Suprapubic skin (tissue), 4 donors: Measurements from ENCODE around the gene WNT11. TPM values are rescaled to one million over a fixed set of nuclear protein-coding genes. Genes with fewer than 3 reads are reported as not detected.

Experiments used
- DNase-seq, 2 donors: peaks; one replicate each; pipeline ENCODE4 v3.0.0-alpha.2; 2019; ENCODE audit warnings: low spot score in 2 of 2
- H3K27ac ChIP-seq: fragments of 200-600 bp; sonication (generic); one replicate; pipeline ENCODE4 v1.5.1; 2019
- H3K27me3 ChIP-seq: fragments of 200-600 bp; sonication (generic); one replicate; pipeline ENCODE4 v1.5.1; 2019
- H3K36me3 ChIP-seq: fragments of 200-600 bp; sonication (generic); one replicate; pipeline ENCODE4 v1.5.1; 2019
- H3K4me1 ChIP-seq: fragments of 200-600 bp; sonication (generic); one replicate; pipeline ENCODE4 v1.5.1; 2019
- H3K4me3 ChIP-seq: fragments of 200-600 bp; sonication (generic); one replicate; pipeline ENCODE4 v1.5.1; 2019; ENCODE audit warnings: mild to moderate bottlenecking
- H3K9me3 ChIP-seq: fragments of 200-600 bp; sonication (generic); one replicate; pipeline ENCODE4 v1.5.1; 2019
- CTCF ChIP-seq, 2 donors: fragments of 200-600 bp in 1 of 2; fragments of 450-650 bp in 1 of 2; sonication (generic) in 1 of 2; IDR thresholded peaks; one replicate each; pipeline ENCODE4 v1.5.1; 2016 to 2019; ENCODE audit warnings: antibody characterized with exemption in 2 of 2, mild to moderate bottlenecking in 1 of 2, moderate library complexity in 1 of 2
- EP300 ChIP-seq: sonication (generic); formaldehyde crosslinking; IDR thresholded peaks from one replicate; pipeline ENCODE4 v1.6.1; 2017; ENCODE audit warnings: antibody characterized with exemption
- POLR2A ChIP-seq, 2 donors: fragments of 450-650 bp; IDR thresholded peaks; one replicate each; pipeline ENCODE4 v1.6.1; 2017; ENCODE audit warnings: antibody characterized with exemption in 2 of 2, mild to moderate bottlenecking in 2 of 2, moderate library complexity in 2 of 2
- POLR2AphosphoS5 ChIP-seq, 3 donors: sonication (generic); formaldehyde crosslinking; IDR thresholded peaks; one replicate each; pipeline ENCODE4 v1.6.1; 2017; ENCODE audit warnings: antibody characterized with exemption in 3 of 3
- WGBS: methylation state at CpG from one replicate; pipeline ENCODE4 v1.1.5; 2018; 5-methylcytosine and 5-hydroxymethylcytosine counted together
- total RNA-seq, 4 donors: library from RNA; depleted of rRNA; stranded (reverse); fragments of >200 nt; gene quantifications; one replicate each; pipeline ENCODE4 v1.1.0, GENCODE V29; 2016

WNT11 gene
- total RNA-seq, 4 donors from 2014 or later = 7.8 to 19.5 (median 11.0) TPM

- no peak overlapping the region for H3K27ac ChIP-seq
- no peak for DNase-seq
- no peaks in the 10 kb centered on the region for H3K9me3 ChIP-seq
- WGBS = 95% methylated on average over 7 of the region's 9 CpGs
- TF ChIP-seq POLR2A (IDR thresholded peaks at IDR 0.05) = no peak
- TF ChIP-seq EP300 = no peak
- no peak for TF ChIP-seq POLR2AphosphoS5 (IDR thresholded peaks at IDR 0.05)
- no peak for TF ChIP-seq CTCF (IDR thresholded peaks at IDR 0.05)
- H3K4me3 ChIP-seq = no peak overlapping the region
- H3K4me1 ChIP-seq = no peaks in the 10 kb centered on the region
- peaks cover 6% of the 10 kb centered on the region for H3K27me3 ChIP-seq
- H3K36me3 ChIP-seq = no peaks in the 10 kb centered on the region
Observed at GRCh38 chr11:76216536-76217325, 10.4 kb upstream of the WNT11 start.

- Histone ChIP-seq H3K4me3 (no peak overlapping the region), H3K27ac (no peak overlapping the region), H3K9me3 (no peaks in the 10 kb centered on the region), H3K27me3 (peaks cover 13% of the 10 kb centered on the region), H3K36me3 (no peaks in the 10 kb centered on the region), H3K4me1 (peaks cover 3% of the 10 kb centered on the region)
- TF ChIP-seq CTCF (IDR thresholded peaks at IDR 0.05) = no peak
- no peak for DNase-seq
- WGBS = 83% methylated on average over 6 of the region's 6 CpGs
Observed at GRCh38 chr11:76215941-76216340, 9.6 kb upstream of the WNT11 start.

GRCh38 chr11:76214968-76215548, 8.8 kb upstream of the WNT11 start:
- H3K4me1 ChIP-seq = peaks cover 12% of the 10 kb centered on the region
- no peaks in the 10 kb centered on the region for H3K36me3 ChIP-seq
- no peak overlapping the region for H3K4me3 ChIP-seq
- no peaks in the 10 kb centered on the region for H3K9me3 ChIP-seq
- DNase-seq = no peak
- TF ChIP-seq CTCF (IDR thresholded peaks at IDR 0.05) = no peak
- TF ChIP-seq POLR2A (IDR thresholded peaks at IDR 0.05) = no peak
- TF ChIP-seq POLR2AphosphoS5 (IDR thresholded peaks at IDR 0.05) = no peak
- TF ChIP-seq EP300 = no peak
- peaks cover 20% of the 10 kb centered on the region for H3K27me3 ChIP-seq
- no peak overlapping the region for H3K27ac ChIP-seq
- WGBS = 80% methylated on average over 7 of the region's 7 CpGs

- WGBS = 84% methylated on average over 5 of the region's 5 CpGs
- TF ChIP-seq POLR2AphosphoS5 (IDR thresholded peaks at IDR 0.05) = no peak
- Histone ChIP-seq H3K9me3 (no peaks in the 10 kb centered on the region), H3K4me1 (peaks cover 21% of the 10 kb centered on the region), H3K27me3 (peaks cover 28% of the 10 kb centered on the region), H3K4me3 (no peak overlapping the region), H3K36me3 (no peaks in the 10 kb centered on the region), H3K27ac (no peak overlapping the region)
- DNase-seq = no peak
Observed at GRCh38 chr11:76214186-76214585, 7.9 kb upstream of the WNT11 start.

GRCh38 chr11:76212086-76213035, 6.1 kb upstream of the WNT11 start:
- peaks cover 43% of the 10 kb centered on the region for H3K27me3 ChIP-seq

More at GRCh38 chr11:76212086-76213035, 6.1 kb upstream of the WNT11 start:
- Histone ChIP-seq H3K4me1 (peaks cover 39% of the 10 kb centered on the region), H3K36me3 (no peaks in the 10 kb centered on the region), H3K9me3 (no peaks in the 10 kb centered on the region), H3K27ac (no peak overlapping the region), H3K4me3 (no peak overlapping the region)
- 92% methylated on average over 7 of the region's 7 CpGs for WGBS
- DNase-seq = no peak
- TF ChIP-seq POLR2AphosphoS5 (IDR thresholded peaks at IDR 0.05) (no peak), CTCF (IDR thresholded peaks at IDR 0.05) (no peak), EP300 (no peak), POLR2A (IDR thresholded peaks at IDR 0.05) (no peak)
